Right ventricle myocardium inferior (tissue), 1 donor: ENCODE data around the gene ARL15. TPM values are rescaled to one million over a fixed set of nuclear protein-coding genes. Genes with fewer than 3 reads are reported as not detected.
"Not testable (repeated sequence)": the region's sequence is repeated elsewhere in the genome, so short reads cannot be mapped to it uniquely, and the experiment has no call there.

ENCODE experiments used
- ATAC-seq: fragments of 200-7000 bp; cut with Tn5 transposase; one replicate; pipeline ENCODE4 v1.9.1; 2020; ENCODE audit warnings: mild to moderate bottlenecking, moderate library complexity
- DNase-seq: peaks from one replicate; pipeline ENCODE4 v3.0.0; 2021; ENCODE audit errors: missing footprints
- intact Hi-C: fragments of 100-400 bp; cut with DNase I; formaldehyde crosslinking; loops from one replicate; pipeline ENCODE4 v1.11.0; 2022
- long read RNA-seq: library from polyadenylated mRNA; unstranded; transcript quantifications from one replicate; pipeline ENCODE4 v2.0.0, GENCODE V29; 2021
- total RNA-seq: library from RNA; stranded (reverse); fragmentation: NEBNext Ultra II Directional; extraction: Animal tissue kit (Norgen Biotek cat#: 25700); gene quantifications from one replicate; pipeline ENCODE4 v1.2.1, GENCODE V29; 2021
- donor health status: DM: no; HTN: yes; CAD: no; lungs with severe emphysema.

The ARL15 gene
- total RNA-seq, result 23.7 TPM
- long read RNA-seq, result 0 reads

DNA sequence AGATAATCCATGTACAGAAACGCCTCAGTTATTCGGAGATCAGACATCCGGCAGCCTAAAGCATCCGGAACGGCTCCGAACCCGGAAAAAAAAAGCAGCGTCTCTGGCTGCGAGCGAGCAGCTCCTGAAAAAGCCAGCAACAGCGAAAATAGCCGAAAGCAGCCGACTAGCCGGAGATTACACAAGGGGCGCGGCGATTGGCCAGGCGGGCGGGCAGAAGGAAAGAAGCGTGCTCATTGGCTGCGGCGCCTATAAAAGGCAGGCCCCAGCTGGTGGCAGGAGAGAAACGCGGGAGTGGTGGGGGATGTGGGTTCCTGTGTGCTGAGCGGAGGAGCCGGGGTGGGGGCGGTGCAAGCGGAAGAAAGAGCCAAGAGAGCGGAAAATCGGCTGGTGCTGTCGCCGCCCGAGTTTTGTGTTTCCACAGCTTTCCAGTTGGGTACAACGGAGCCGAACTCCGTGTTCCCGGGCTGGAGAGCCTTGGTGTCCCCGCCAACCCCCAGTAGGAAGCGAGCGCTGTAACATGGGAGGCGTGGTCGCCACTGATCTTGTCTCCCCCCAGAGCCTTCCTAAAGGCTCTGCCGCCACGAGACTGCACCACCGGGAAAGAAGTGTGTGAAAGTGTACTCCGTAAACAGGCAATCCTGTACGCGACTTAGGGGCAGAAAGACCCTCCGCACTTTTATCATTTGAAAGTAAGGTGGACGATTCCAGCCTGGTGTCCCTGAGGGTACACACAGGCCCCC is at the start of gene ARL15:
ARL15 (minus strand) TSS at position 141 of the 743 bp plus-strand sequence.
- ATAC-seq, result peak; percentile 96
- intact Hi-C loops, result loop anchor here (1.0 to 5.0 kb wide), 3 partner anchors 55 to 182 kb away; no protein-coding TSS in a partner anchor
- peak; percentile 100 for DNase-seq

DNA sequence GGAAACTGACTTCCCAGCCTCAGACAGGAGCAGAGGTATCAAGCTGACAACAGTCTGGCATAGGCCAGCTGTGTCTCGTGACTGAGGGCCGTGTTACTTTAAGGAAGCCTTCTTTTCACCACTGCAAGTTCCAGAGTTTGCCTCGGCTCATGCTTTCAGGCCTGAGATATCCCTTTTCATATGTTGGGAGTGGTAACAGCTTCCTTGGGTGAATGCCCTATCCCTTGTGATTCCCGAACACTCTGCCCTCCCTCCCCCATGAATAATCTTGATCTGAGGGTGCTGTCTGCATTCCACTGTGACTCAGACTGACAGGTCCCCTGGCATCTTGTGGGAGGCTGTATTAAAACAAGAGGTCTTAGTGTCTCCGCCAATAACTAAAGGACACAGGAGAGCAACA is 49.7 kb upstream of the ARL15 start:
- peak; percentile 24 for ATAC-seq
- intact Hi-C loops, result no loop called here
- DNase-seq, result no peak

DNA sequence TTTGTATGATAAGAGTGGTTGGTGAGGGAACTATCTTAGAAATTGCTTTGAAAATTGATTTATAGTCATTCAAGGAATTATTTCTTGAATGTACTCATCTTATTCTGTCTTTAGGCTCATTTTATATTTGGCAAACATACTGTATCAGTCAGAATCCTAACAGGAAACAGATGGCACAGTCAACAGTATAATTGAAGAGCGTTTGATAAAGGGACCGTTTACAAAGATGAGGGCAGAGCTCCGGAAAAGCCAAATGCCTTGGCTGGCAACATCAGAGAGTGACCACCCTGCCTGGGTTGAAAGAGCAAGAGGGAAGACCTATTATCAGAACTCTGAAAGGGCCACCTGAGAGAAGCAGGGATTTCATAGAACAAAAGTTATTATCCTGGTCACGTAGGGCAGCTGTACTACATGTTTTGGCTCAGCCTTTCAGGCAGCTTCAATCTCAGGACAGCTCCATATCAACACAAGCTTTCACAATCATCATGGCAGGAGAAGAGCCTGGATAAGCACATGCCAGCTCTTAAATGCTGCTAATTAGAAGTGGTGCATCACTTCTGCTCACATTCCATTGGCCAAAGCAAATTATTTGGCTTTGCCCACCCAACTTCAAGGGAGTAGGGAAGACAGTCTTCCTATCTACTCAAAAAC is 47.2 kb upstream of the ARL15 start:
- DNase-seq (no peak), ATAC-seq (peak; percentile 78)
- intact Hi-C loops, result no loop called here

DNA sequence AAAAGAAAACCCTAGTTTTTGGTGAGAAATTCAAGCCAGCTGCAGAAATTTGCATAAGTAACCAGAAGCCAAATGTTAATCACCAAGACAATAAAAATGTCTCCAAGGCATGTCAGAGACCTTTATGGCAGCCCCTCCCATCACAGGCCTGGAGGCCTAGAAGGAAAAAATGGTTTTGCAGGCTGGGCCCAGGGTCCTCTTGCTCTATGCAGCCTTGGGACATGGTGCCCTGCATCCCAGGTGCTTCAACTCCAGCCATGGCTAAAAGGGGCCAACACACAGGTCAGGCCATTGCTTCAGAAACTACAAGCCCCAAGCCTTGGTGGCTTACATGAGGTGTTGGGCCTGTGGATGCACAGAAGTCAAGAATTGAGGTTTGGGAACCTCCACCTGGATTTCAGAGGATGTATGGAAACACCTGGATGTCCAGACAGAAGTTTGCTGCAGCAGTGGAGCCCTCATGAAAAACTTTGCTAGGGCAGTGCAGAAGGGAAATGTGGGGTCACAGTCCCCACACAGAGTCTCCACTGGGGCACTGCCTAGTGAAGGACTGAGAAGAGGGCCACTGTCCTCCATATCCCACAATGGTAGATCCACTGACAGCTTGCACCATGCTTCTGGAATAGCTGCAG is 43.7 kb upstream of the ARL15 start:
- intact Hi-C loops, ATAC-seq, DNase-seq: not testable (repeated sequence)

DNA sequence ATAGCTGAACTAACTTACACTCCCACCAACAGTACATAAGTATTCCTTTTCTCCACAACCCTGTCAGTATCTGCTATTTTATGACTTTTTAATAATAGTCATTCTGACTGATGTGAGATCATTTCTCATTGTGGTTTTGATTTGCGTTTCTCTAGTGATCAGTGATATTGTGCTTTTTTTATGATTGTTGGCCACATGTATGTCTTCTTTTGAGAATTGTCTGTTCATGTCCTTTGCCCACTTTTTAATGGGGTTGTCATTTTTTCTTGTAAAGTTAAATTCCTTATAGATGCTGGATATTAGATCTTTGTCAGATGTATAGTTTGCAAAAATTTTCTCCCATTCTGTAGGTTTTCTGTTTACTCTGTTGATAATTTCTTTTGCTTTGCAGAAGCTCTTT is 42.2 kb upstream of the ARL15 start:
- ATAC-seq, DNase-seq, intact Hi-C loops: not testable (repeated sequence)

DNA sequence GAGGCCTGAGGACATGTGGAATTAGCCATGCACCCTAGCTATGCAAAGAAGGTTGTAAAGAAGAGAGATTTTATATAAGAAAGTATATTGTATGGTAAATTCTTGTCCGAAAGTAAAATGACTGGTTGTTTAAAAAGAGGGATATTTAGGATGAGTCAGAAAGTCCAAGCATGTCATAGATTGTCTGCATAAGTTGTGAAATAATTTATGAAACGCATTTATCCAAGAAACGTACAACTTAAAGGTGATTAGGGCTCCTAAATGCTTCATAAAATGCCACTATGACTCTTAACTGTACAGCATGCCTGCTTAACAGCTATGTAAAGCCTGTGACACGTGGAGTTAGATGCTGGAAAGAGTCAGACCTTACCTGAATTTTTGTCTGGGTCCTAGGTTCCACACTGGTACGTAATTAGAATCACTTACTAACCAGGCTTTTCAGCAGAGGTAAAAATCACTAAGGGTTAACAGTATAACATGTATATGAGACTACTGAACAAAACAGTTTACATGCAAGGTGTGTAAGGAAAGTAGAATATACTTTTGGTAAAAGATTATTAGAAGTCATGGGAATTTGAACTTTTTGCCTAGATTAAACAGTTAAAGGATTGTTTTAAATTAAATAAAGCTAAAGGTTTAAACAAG is 37.0 kb upstream of the ARL15 start:
- no peak for ATAC-seq
- intact Hi-C loops, result no loop called here
- DNase-seq, result no peak

DNA sequence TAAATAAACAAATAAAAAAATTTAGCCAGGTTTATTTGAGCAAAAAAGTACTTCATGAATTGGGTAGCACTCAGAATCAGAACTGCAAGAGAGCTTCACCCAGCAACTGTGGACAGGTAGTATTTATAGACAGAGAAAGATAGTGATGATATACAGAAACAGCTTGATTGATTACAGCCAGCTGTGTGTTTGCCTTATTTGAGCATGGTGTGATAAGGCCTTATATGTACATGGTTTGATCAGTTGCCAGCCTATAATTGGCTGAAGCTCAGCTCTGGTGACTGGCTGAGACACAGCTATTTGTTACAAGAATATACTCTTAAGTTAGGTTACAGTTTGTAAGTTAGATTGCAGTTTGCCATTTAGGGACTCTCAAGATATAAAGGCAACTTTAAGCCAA is 34.3 kb upstream of the ARL15 start:
- peak; percentile 56 for ATAC-seq
- no peak for DNase-seq
- intact Hi-C loops, result no loop called here

DNA sequence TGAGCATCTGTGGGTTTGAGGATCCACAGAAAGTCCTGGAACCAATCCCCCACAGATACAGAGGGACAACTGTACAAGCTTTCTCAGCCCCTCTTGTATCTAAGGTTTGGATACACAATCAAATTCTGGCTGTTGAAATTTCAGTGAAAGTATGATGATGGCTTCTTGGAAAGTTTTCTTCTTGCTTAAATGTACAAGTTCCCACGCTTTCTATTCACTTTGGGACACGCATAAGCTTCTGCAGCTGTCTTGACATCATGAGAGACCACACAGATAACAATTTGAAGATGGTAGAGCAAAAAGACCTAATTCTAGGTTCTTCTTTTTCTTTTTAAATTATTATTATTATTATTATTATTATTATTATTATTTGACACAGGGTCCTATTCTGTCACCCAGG is 31.6 kb upstream of the ARL15 start:
- intact Hi-C loops, result no loop called here
- ATAC-seq (no peak), DNase-seq (no peak)

DNA sequence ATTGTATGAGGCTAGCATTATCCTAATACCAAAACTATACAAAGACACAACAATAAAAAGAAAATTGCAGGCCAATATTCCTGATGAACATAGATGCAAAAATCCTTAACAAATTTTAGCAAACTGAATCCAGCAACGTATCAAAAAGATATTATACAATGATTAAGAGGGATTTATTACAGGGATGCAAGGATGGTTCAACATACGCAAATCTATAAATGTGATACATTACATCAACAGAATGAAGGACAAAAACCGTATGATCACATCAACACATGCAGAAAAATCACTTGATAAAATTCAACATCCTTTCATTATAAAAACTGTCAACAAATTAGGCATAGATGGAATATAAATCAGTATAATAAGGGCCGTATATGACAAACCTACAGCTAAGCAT is 27.1 kb upstream of the ARL15 start:
- intact Hi-C loops, result no loop called here
- ATAC-seq, result no peak
- DNase-seq, result no peak

DNA sequence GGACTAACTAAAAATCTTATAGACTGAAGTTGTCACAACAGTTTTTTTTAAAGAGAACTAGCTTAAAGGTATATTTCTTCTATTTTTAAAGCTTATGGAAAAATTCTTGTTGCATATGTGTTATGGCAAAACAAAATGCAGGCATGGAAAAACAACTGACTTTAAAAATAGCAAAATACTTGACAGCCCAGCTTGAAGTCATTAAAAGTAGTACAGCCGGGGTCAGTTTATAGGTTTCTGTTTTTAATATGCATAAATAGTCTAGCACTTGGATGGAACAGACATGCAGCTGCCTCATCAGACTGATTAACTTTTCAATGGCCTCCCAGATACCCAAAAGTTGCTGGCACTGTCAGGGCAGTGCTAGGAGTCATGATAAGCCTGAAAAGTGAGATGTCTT is 22.3 kb upstream of the ARL15 start:
- intact Hi-C loops, result no loop called here

DNA sequence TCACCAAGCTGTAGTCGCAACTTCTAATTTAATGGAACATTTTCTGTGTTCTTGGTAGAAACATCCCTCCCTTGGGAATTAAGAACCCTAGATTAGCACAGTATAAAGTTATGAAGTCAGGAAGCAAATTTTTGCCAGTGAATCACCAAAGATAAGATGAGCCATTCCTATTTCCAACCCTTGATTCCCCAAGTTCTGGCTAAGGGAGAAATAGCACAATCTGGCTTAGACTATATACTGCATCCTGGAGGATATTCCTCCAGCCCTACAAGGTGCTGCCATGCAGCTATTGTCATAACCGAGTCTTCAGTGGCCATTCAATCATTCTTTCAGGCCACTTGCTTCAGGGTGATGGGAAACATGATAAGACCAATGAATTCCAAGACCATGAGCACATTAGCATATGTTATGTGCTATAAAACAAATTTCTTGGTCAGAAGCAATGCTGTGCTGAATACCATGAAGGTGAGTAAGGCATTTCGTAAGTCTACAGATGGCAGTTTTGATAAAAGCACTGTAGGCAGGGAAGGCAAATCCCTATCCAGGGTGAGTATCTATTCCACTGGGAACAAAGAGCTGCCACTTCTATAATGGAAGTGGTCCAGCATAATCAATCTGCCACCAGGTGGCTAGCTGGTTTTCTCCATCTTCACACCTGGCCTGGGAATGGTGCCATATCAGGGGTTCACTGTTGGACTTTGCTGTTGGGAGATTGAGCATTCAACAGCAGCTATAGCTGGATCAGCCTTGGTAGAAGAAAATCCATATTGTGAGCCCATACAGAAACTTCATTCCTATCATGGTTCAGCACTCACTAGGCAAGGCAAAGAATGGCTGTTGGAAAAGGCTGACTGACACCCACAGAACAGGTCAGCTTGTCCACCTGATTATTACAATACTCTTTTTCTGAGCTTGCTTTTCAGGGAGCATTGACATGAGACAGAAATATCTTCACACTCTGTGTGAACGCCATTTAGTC is 19.6 kb upstream of the ARL15 start:
- DNase-seq (no peak), ATAC-seq (peak; percentile 67)
- intact Hi-C loops, result no loop called here

More for the DNA sequence above, 22.3 kb upstream of the ARL15 start:
- ATAC-seq (no peak), DNase-seq (no peak)

DNA sequence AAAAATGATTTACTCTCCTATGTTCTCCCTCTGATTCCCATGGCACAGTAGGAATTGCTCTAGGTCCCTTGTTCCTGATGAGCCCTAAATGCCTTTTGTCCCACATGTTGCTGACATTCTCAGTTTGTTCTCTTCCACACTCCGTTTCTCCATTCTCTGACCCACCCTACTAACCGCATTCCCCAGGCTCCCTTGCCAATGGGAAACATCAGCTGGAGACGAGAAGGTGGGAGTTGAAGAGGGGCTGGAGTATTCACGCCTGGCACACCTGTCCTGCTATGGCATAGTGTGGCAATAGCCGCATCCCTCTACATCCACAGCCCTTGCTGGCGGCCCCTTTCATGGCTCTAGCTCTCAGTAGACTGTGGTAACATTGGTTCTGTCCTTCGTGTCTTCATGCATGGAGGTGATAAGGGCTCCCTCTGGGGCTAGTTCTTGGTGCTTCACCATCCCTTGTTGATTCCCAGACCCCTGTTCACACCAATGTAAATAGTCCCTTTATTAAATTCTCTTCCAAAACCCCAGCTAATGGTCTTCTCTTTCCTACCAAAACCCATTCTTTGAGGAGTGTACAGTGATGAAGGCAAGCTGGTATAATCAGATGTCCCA is 16.4 kb upstream of the ARL15 start:
- ATAC-seq (no peak), DNase-seq (no peak)
- intact Hi-C loops, result no loop called here

DNA sequence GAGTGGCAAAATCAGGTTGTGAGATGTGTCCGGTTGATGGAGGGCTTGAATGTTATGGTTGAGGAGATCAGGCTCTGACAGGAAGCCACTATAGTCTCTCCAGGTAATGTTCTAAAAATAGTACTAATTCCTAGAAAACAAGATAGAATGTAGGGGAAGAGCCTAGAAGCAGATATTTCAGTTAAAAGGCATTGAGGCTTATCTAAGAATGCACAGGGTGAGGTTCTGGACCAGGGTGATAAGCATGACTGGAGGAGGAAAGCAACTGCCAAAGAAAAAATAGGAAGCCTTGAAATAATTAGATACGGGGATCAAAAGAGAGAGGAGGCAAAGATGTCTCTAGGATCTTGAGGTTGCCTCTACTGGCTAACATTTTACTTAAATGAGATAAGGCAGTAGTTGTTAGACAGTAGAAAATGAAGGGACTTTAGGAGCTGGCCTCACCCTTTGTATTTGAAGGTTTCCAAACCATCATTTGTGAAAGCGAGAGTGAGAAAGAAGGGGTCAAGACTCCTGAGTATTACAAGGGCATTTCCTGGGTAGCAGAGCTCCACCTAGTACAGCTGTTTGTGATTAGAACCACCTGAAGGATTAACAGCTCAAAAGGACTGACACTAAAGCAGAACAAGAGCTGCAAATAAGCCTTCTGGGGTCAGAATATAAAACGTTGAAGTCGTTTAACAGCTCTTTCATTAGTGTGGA is 15.4 kb upstream of the ARL15 start:
- intact Hi-C loops, result no loop called here
- ATAC-seq (no peak), DNase-seq (no peak)

DNA sequence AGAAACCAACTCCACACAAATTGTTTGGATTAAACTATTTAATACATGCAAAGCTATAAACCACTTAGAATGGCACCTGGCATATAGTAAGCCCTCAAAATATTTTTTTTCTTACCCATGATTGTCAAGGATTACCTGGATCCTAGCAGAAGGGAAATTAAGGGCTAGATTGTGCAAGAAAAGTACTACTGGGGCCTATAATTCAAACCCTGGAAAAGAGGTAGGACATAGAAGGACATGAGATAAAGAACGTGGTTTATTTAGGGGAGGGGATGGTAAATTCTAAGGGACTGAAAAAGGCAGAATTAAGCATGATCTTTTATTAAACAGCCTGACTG is 14.9 kb upstream of the ARL15 start:
- DNase-seq (no peak), ATAC-seq (no peak)
- intact Hi-C loops, result no loop called here

DNA sequence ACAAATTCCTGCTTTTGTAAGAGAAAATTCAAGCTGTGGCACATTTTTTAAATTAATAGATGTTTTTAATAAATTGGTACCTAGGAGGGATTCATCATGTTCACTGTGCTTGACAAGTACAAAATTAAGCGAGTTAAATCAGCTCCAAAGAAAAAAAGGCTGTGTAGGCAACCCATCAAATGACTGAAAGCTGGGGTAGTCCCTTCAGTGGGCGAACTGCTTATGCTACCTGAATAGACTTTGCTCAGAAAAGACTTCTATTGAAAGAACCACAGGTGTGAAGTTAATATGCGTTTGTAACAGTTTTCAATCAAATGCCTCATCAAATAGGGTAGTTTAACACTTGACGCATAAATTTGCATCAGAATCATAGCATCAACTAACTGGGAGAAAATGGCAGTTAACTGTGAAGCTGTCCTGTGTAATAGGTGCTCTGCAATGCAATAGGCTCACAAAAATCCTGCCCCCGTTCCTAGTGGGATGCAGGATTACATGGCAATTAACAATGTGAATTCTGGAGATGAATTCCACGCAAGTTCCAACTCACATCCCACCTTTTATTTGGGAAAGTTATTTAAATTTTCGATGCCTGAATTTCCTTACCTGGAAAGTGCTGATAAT is 14.4 kb upstream of the ARL15 start:
- intact Hi-C loops, result no loop called here
- no peak for ATAC-seq
- no peak for DNase-seq

DNA sequence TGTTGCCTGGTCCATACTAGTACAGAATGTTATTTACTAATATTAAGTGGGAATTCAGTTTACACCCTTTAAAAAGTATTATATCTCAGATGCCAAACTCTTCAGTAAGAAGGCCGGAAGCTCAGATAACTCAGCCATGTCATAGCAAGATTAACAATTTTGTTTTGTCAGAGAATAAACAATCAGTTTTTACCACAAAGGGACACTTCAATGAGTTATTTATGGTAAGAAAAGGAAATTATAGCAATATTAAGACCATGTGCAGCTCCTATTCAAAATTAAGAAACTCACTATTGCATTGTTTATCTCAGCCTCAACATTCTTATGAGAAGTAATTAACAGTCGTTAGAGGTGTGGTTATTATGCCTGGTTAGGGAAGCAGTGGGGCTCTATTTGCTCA is 13.1 kb upstream of the ARL15 start:
- intact Hi-C loops, result no loop called here
- ATAC-seq, result no peak
- no peak for DNase-seq

DNA sequence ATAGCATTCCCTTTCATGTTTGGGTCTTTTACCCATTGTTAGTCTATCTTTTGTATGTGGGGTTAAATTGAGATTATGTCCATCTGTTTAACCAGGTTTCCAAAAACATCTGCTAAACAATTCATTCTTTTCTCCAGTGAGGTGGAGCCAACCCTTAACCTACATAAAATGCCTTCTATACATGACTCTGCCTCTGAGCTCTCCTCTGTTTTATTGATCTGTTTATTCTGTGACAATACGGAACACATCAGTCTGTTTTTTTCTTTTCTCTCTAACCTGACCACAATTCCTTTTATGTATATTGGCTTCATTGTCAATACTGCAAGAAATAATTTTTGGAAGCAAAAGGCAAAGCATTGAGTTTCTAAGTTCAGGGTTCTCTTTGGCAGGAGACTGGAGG is 9.9 kb upstream of the ARL15 start:
- ATAC-seq (no peak), DNase-seq (no peak)
- intact Hi-C loops, result no loop called here
